ENCODE data around the gene POU2F1.

GRCh38 chr1:167231873-167232450 is 11.3 kb downstream of the POU2F1 start:
- no peak for TF ChIP-seq CTCF (IDR thresholded peaks at IDR 0.05)
- no peak for TF ChIP-seq POLR2A (IDR thresholded peaks at IDR 0.05)
